ENCODE measurements around the gene POLR3F.
"Not testable (repeated sequence)": the region's sequence is repeated elsewhere in the genome, so short reads cannot be mapped to it uniquely, and the experiment has no call there.

The POLR3F gene

DNA sequence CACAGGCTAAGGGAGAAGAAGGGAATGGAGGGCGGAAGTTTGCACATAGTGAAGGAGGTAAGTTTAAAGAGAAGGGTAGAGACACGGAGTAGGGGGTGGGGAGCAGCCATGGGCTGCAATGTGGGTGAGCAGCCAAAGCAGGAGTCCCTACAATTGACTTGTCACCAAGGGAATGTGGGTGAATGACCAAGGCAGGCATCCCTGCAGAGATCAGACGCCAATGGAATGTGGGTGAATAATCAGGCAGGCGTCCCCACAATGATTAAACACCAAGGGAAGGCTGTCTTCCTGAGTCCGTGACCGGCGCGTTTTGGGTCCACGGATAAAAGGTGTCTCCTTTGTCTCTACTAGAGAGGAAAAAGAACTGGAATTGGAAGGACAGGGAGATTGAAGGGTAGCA is 54.9 kb downstream of the POLR3F start:
- not testable (repeated sequence) for H3K9me3 ChIP-seq (ENCODE audit: control insufficient read depth, insufficient read depth, low read depth, low read length); H3K4me1 ChIP-seq (ENCODE audit: control insufficient read depth, insufficient read depth, low read length); H3K27ac ChIP-seq (ENCODE audit: extremely low read depth, low read depth, low read length); H3K4me3 ChIP-seq (ENCODE audit: low read depth, low read length)
- ChIA-PET POLR2A (interaction anchor here (2.1 kb wide), 1 partner anchor 15 kb away, joined by 6 read pairs; the partner anchor contains the start of gene SEC23B), CTCF (interaction anchor here (0.6 kb wide), 1 partner anchor 18 kb away, joined by 5 read pairs; no protein-coding TSS in a partner anchor)
- peaks cover 17 to 47% of the 10 kb centered on the region in 2 experiments; a peak in 2 of 3 replicates for H3K36me3 ChIP-seq (ENCODE audit: control insufficient read depth in 2 of 2, insufficient read depth in 1 of 2, low read length in 2 of 2)

DNA sequence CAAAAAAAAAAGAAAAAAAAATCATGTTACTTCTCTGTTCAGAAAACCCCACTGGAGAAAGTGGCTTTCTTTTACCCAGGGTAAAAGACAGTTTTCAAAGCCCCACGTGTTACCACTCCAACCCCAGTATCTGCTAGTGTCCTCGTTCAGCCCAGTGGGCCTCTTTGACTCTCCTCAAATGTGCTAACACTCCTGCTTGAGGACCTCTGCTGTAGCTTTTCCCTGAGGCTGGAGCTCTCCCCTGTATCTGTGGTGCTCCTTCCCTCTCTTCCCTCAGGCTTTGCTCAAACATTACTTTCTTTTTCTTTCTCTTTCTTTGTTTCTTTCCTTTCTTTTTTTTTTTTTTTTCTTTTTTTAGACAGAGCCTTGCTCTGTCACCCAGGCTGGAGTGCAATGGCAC is 55.9 kb downstream of the POLR3F start:
- ChIA-PET CTCF (no interaction called here), POLR2A (interaction anchor here (0.7 to 2.1 kb wide), 2 partner anchors 16 to 136 kb away, joined by 4 to 6 read pairs; partner anchors contain the start of gene SEC23B)
- no peak overlapping the region for H3K4me3 ChIP-seq (ENCODE audit: low read depth, low read length)
- no peaks in the 10 kb centered on the region for H3K4me1 ChIP-seq (ENCODE audit: control insufficient read depth, insufficient read depth, low read length)
- H3K36me3 ChIP-seq (ENCODE audit: control insufficient read depth in 2 of 2, insufficient read depth in 1 of 2, low read length in 2 of 2) = peaks cover 25 to 52% of the 10 kb centered on the region in 2 experiments
- TF ChIP-seq KLF9 (tag by site-specific recombination; IDR thresholded peaks at IDR 0.05; ENCODE audit: low read depth) (no peak), ZNF140 (tag by site-specific recombination; IDR thresholded peaks at IDR 0.05) (no peak), PRDM1 (tag by site-specific recombination; IDR thresholded peaks at IDR 0.05) (peak; percentile 94)
- TF ChIP-seq, protein P1, sequence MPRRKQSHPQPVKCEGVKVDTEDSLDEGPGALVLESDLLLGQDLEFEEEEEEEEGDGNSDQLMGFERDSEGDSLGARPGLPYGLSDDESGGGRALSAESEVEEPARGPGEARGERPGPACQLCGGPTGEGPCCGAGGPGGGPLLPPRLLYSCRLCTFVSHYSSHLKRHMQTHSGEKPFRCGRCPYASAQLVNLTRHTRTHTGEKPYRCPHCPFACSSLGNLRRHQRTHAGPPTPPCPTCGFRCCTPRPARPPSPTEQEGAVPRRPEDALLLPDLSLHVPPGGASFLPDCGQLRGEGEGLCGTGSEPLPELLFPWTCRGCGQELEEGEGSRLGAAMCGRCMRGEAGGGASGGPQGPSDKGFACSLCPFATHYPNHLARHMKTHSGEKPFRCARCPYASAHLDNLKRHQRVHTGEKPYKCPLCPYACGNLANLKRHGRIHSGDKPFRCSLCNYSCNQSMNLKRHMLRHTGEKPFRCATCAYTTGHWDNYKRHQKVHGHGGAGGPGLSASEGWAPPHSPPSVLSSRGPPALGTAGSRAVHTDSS (tag by site-specific recombination; IDR thresholded peaks at IDR 0.05) = no peak
- H3K9me3 ChIP-seq (ENCODE audit: control insufficient read depth, insufficient read depth, low read depth, low read length) = no peaks in the 10 kb centered on the region
- H3K27ac ChIP-seq (ENCODE audit: extremely low read depth, low read depth, low read length) = no peak overlapping the region

DNA sequence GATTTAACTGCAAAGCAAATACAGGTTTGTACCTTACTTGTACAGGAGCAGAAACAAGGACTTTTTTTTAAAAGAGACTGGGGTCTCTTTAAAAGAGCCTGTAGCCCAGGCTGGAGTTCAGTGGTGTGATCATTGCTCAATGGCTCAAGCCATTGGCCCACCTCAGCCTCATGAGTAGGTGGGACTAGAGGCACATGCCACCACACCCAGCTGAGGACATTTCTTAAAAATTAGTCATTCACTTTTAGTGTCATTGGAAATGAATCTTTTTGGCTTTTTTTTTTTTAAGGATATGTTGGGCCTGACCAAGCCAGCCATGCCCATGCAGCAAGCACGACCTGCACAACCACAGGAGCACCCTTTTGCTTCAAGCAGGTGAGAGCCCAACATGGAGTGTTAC is 57.5 kb downstream of the POLR3F start:
- Histone ChIP-seq H3K9me3 (ENCODE audit: control insufficient read depth, insufficient read depth, low read depth, low read length) (no peaks in the 10 kb centered on the region), H3K4me1 (ENCODE audit: control insufficient read depth, insufficient read depth, low read length) (no peaks in the 10 kb centered on the region), H3K27ac (ENCODE audit: extremely low read depth, low read depth, low read length) (no peak overlapping the region), H3K4me3 (ENCODE audit: low read depth, low read length) (no peak overlapping the region), H3K36me3 (ENCODE audit: control insufficient read depth in 2 of 2, insufficient read depth in 1 of 2, low read length in 2 of 2) (peaks cover 31 to 68% of the 10 kb centered on the region in 2 experiments)
- POLR2A ChIA-PET = interaction anchor here (0.6 kb wide), 1 partner anchor 943 kb away, joined by 9 read pairs; no protein-coding TSS in a partner anchor
- TF ChIP-seq GLIS1 (tag by site-specific recombination; IDR thresholded peaks at IDR 0.05) = no peak
- no peak for TF ChIP-seq ZNF223 (tag by site-specific recombination; IDR thresholded peaks at IDR 0.05)
- no peak for TF ChIP-seq GLIS2 (tag by site-specific recombination; IDR thresholded peaks at IDR 0.05)
- TF ChIP-seq, protein P2, sequence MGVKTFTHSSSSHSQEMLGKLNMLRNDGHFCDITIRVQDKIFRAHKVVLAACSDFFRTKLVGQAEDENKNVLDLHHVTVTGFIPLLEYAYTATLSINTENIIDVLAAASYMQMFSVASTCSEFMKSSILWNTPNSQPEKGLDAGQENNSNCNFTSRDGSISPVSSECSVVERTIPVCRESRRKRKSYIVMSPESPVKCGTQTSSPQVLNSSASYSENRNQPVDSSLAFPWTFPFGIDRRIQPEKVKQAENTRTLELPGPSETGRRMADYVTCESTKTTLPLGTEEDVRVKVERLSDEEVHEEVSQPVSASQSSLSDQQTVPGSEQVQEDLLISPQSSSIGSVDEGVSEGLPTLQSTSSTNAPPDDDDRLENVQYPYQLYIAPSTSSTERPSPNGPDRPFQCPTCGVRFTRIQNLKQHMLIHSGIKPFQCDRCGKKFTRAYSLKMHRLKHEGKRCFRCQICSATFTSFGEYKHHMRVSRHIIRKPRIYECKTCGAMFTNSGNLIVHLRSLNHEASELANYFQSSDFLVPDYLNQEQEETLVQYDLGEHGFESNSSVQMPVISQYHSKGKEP (tag by site-specific recombination; IDR thresholded peaks at IDR 0.05) = no peak
- no peak for TF ChIP-seq ZNF626 (tag by site-specific recombination; IDR thresholded peaks at IDR 0.05)
- TF ChIP-seq, protein P3, sequence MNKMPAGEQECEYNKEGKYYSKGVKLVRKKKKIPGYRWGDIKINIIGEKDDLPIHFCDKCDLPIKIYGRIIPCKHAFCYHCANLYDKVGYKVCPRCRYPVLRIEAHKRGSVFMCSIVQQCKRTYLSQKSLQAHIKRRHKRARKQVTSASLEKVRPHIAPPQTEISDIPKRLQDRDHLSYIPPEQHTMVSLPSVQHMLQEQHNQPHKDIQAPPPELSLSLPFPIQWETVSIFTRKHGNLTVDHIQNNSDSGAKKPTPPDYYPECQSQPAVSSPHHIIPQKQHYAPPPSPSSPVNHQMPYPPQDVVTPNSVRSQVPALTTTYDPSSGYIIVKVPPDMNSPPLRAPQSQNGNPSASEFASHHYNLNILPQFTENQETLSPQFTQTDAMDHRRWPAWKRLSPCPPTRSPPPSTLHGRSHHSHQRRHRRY (tag by site-specific recombination; IDR thresholded peaks at IDR 0.05) = no peak
- CTCF ChIA-PET = no interaction called here

DNA sequence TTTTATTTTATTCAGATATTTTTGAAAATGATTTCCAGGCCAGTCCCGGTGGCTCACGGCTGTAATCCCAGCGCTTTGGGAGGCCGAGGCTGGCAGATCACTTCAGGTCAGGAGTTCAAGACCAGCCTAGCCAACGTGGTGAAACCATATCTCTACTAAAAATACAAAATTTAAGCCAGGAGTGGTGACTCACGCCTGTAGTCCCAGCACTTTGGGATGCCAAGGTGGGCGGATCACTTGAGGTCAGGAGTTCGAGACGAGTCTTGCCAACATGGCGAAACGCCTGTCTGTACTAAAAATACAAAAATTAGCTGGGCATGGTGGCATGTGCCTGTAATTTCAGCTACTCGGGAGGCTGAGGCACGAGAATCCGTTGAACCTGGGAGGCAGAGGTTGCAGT is 59.6 kb downstream of the POLR3F start:
- H3K27ac ChIP-seq (ENCODE audit: extremely low read depth, low read depth, low read length); CTCF ChIA-PET; H3K9me3 ChIP-seq (ENCODE audit: control insufficient read depth, insufficient read depth, low read depth, low read length); H3K4me1 ChIP-seq (ENCODE audit: control insufficient read depth, insufficient read depth, low read length); H3K4me3 ChIP-seq (ENCODE audit: low read depth, low read length): not testable (repeated sequence)
- peaks cover 46 to 82% of the 10 kb centered on the region in 2 experiments for H3K36me3 ChIP-seq (ENCODE audit: control insufficient read depth in 2 of 2, insufficient read depth in 1 of 2, low read length in 2 of 2)
- POLR2A ChIA-PET = interaction anchor here (1.4 kb wide), 1 partner anchor 19 kb away, joined by 3 read pairs; the partner anchor contains the start of gene SEC23B

DNA sequence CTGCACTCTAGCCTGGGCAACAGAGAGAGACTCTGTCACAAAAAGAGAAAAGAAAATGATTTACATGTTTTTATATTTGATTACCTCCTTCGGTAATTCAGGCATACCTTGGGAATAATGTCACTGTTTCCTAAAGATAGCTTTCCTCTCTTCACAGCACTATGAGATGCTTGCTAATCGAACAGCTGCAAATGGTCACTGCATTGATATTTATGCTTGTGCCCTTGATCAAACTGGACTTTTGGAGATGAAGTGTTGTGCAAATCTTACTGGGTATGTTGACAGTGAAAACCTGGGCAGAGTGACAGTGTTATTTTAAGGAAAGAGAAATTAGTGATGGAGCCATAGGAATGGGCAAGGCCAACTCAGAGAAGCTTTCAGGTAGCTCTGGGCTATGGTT is 60.1 kb downstream of the POLR3F start:
- ChIA-PET CTCF (no interaction called here), POLR2A (no interaction called here)
- Histone ChIP-seq H3K4me1 (ENCODE audit: control insufficient read depth, insufficient read depth, low read length) (no peaks in the 10 kb centered on the region), H3K36me3 (ENCODE audit: control insufficient read depth in 2 of 2, insufficient read depth in 1 of 2, low read length in 2 of 2) (peaks cover 52 to 88% of the 10 kb centered on the region in 2 experiments), H3K9me3 (ENCODE audit: control insufficient read depth, insufficient read depth, low read depth, low read length) (no peaks in the 10 kb centered on the region), H3K27ac (ENCODE audit: extremely low read depth, low read depth, low read length) (no peak overlapping the region), H3K4me3 (ENCODE audit: low read depth, low read length) (no peak overlapping the region)
- TF ChIP-seq ZEB2 (tag by site-specific recombination; IDR thresholded peaks at IDR 0.05) = no peak
- no peak for TF ChIP-seq YY2 (tag by site-specific recombination; IDR thresholded peaks at IDR 0.05)
